DOHH2 (cell line): ENCODE data around the gene SPNS2.

Experiments
- CTCF ChIP-seq: fragments of 200-600 bp; sonication (generic); IDR thresholded peaks from one replicate; pipeline ENCODE4 v1.5.1; 2014; ENCODE audit warnings: antibody characterized with exemption, mild to moderate bottlenecking, low read depth, low read length; ENCODE audit not compliant: poor library complexity, severe bottlenecking
- EZH2phosphoT487 ChIP-seq: fragments of 200-600 bp; sonication (generic); IDR thresholded peaks from 2 replicates; pipeline ENCODE4 v1.6.1; 2017; ENCODE audit warnings: borderline replicate concordance, mild to moderate bottlenecking, antibody characterized with exemption, low read length, moderate library complexity, mixed read lengths

DNA sequence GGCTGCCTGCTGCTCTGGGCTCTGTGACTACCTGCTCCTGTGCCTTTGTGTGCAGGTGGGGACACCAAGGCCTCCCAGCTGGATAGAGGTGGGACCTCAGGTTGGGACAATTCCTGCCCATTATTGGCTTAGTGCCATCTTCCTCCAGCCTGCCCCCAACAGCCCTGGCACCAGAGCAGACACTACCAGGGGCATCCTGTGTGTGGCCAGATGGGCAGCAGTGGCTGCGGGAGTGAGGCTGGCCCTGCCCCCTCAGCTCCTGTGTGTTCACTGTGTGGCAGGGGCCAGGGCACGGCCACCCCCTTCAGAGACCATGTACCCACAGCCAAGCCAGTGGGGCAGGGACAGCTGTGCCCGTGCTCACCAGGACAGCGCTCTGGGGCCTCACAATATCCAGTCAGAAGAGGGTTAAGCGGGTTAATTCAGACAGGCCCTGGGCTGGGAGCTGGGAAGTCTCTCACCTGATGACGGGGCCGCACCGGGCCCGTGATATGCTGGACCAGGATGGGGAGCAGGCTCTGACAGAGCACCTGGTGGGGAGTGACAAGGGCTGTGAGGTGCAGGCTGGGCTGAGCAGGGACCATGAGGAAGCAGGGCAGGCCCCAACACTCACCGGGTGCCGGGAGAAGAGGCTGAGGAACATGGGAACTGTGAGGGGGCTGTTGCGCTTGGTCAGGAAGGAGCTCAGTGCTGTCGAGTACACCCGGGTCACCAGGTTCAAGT is 43.5 kb downstream of the SPNS2 start:
- no peak for TF ChIP-seq CTCF
- TF ChIP-seq EZH2phosphoT487 = no peak
